Kidney (tissue), 14 donors: ENCODE data around the gene FKBP2. TPM values are rescaled to one million over a fixed set of nuclear protein-coding genes. Genes with fewer than 3 reads are reported as not detected.
A peak's percentile ranks its signal among the peaks of the same experiment; 100 is the strongest.

Source experiments
- DNase-seq, 5 donors: peaks; one replicate each; pipeline ENCODE4 v3.0.0-alpha.2; 2013 to 2020
- FAIRE-seq: peaks from 2 replicates; lab custom pipeline; 2012; peaks lifted over from hg19 to GRCh38; lab: Jason Lieb, UNC
- H3K27ac ChIP-seq, 2 donors: one replicate each; pipeline ENCODE4 v1.7.0; 2013; ENCODE audit warnings: low read depth in 2 of 2, low read length in 2 of 2, inconsistent platforms in 1 of 2
- H3K27me3 ChIP-seq: one replicate; pipeline ENCODE4 v1.7.1; 2013; ENCODE audit warnings: low read length, inconsistent platforms; ENCODE audit not compliant: control insufficient read depth, insufficient read depth
- H3K36me3 ChIP-seq, 3 donors: one replicate each; pipeline versions ENCODE4 v1.7.0 to v1.7.1; 2013; ENCODE audit warnings: low read length in 3 of 3, control low read depth in 1 of 3, inconsistent platforms in 1 of 3; ENCODE audit not compliant: insufficient read depth in 3 of 3, control insufficient read depth in 2 of 3
- H3K4me1 ChIP-seq, 3 donors: one replicate each; pipeline versions ENCODE4 v1.7.0 to v1.7.1; 2013; ENCODE audit warnings: low read length in 3 of 3, inconsistent platforms in 1 of 3, low read depth in 1 of 3; ENCODE audit not compliant: control insufficient read depth in 2 of 3, insufficient read depth in 2 of 3
- H3K4me3 ChIP-seq, 3 donors: one replicate each; pipeline versions ENCODE4 v1.7.0 to v1.8.1; 2013; ENCODE audit warnings: low read length in 3 of 3, control low read depth in 1 of 3, inconsistent platforms in 1 of 3
- H3K9ac ChIP-seq, 3 donors: one replicate each; pipeline versions ENCODE4 v1.7.0 to v1.7.1; 2013; ENCODE audit warnings: low read length in 3 of 3, control low read depth in 1 of 3, inconsistent platforms in 1 of 3
- H3K9me3 ChIP-seq, 3 donors: one replicate each; pipeline versions ENCODE4 v1.7.0 to v1.7.1; 2013; ENCODE audit warnings: low read length in 3 of 3, control low read depth in 1 of 3, inconsistent platforms in 1 of 3; ENCODE audit not compliant: control insufficient read depth in 2 of 3, insufficient read depth in 1 of 3
- CTCF ChIP-seq: IDR thresholded peaks from 3 replicates; pipeline ENCODE4 v1.5.1; 2012; ENCODE audit warnings: mild to moderate bottlenecking, moderate library complexity, borderline replicate concordance; ENCODE audit not compliant: insufficient read depth; ENCODE audit errors: extremely low read depth
- intact Hi-C: fragments of 100-400 bp; cut with DNase I; formaldehyde crosslinking; loops from one replicate; pipeline ENCODE4 v1.11.1; 2022
- polyA plus RNA-seq: library from polyadenylated mRNA; stranded (reverse); fragments of 350-450 nt; fragmentation: Illumina TruSeq; extraction: RNeasy Lipid Tissue Mini Kit (QIAGEN cat#74804); gene quantifications from one replicate; pipeline ENCODE4 v1.2.3, GENCODE V29; 2014; ENCODE audit warnings: low read depth, low replicate concordance; ENCODE audit not compliant: insufficient read depth
- total RNA-seq: library from RNA; stranded (reverse); fragmentation: NEBNext Ultra II Directional; extraction: Animal tissue kit (Norgen Biotek cat#: 25700); gene quantifications from one replicate; pipeline ENCODE4 v1.2.1, GENCODE V29; 2021
- donor health status: control.
- donor health status: control.
- donor health status: control.
- donor health status: control.
- donor health status: control.
- donor health status: DM: yes; HTN: yes; CAD: no.
- donor health status: Normal renal cell carcinoma (clear cell type).

FKBP2 gene
- total and polyA plus RNA-seq, 2 donors from 2014 or later = 76.0 to 411 TPM

GRCh38 chr11:64288353-64288750 is 47.5 kb downstream of the FKBP2 start:
- Histone ChIP-seq H3K4me3 (no peak overlapping the region), H3K9ac (no peak overlapping the region), H3K27me3 (peaks cover 14% of the 10 kb centered on the region), H3K9me3 (no peaks in the 10 kb centered on the region), H3K36me3 (no peaks in the 10 kb centered on the region), H3K4me1 (peaks cover 0 to 16% (median 2%) of the 10 kb centered on the region in 3 donors), H3K27ac (no peak overlapping the region)
- DNase-seq (no peak), FAIRE-seq (no peak)
- intact Hi-C loops = no loop called here
- no peak for TF ChIP-seq CTCF

GRCh38 chr11:64289002-64289564 is 48.2 kb downstream of the FKBP2 start:
- Histone ChIP-seq H3K4me3 (no peak overlapping the region), H3K9me3 (no peaks in the 10 kb centered on the region), H3K9ac (no peak overlapping the region), H3K27me3 (peaks cover 14% of the 10 kb centered on the region), H3K27ac (no peak overlapping the region), H3K36me3 (no peaks in the 10 kb centered on the region), H3K4me1 (peaks cover 0 to 12% (median 0%) of the 10 kb centered on the region in 3 donors)
- TF ChIP-seq CTCF = no peak
- no peak for FAIRE-seq
- intact Hi-C loops = no loop called here
- DNase-seq = peak in 1 of 5 donors; percentile 50

- no peaks in the 10 kb centered on the region for H3K9me3 ChIP-seq
- intact Hi-C loops = no loop called here
- TF ChIP-seq CTCF = no peak
- H3K4me3 ChIP-seq = no peak overlapping the region
- peak in 2 of 5 donors; percentile 45 to 64 for DNase-seq
- H3K36me3 ChIP-seq = no peaks in the 10 kb centered on the region
- H3K27me3 ChIP-seq = peaks cover 23% of the 10 kb centered on the region
- no peak overlapping the region for H3K27ac ChIP-seq
- H3K9ac ChIP-seq = no peak overlapping the region
- no peak for FAIRE-seq
- peaks cover 0 to 11% (median 0%) of the 10 kb centered on the region in 3 donors for H3K4me1 ChIP-seq
Observed at GRCh38 chr11:64290352-64291261, 49.7 kb downstream of the FKBP2 start.
